ENCODE measurements around the gene ALDH1L1.

GRCh38 chr3:126137490-126138130, 42.8 kb downstream of the ALDH1L1 start:
- TF ChIP-seq CREB1 (IDR thresholded peaks at IDR 0.05) (no peak), POLR2A (IDR thresholded peaks at IDR 0.05; ENCODE audit: control extremely low read depth in 1 of 2, low read depth in 2 of 2, low read length in 2 of 2) (no peak), CTCF (IDR thresholded peaks at IDR 0.05; ENCODE audit: control extremely low read depth in 1 of 3, insufficient read depth in 1 of 3, low read depth in 1 of 3, low read length in 3 of 3) (no peak), HDAC6 (IDR thresholded peaks at IDR 0.05; ENCODE audit: low read depth, low read length) (no peak), EP300 (IDR thresholded peaks at IDR 0.05; ENCODE audit: borderline replicate concordance in 1 of 2, low read depth in 2 of 2, low read length in 2 of 2) (no peak), EZH2 (IDR thresholded peaks at IDR 0.05; ENCODE audit: low read depth, low read length, severe bottlenecking) (no peak)
